Measurements from ENCODE around the gene NBL1. TPM values are rescaled to one million over a fixed set of nuclear protein-coding genes. Genes with fewer than 3 reads are reported as not detected.

Gene NBL1
- polyA plus RNA-seq, 3 donors, result 0.07 TPM; not detected in 2

DNA sequence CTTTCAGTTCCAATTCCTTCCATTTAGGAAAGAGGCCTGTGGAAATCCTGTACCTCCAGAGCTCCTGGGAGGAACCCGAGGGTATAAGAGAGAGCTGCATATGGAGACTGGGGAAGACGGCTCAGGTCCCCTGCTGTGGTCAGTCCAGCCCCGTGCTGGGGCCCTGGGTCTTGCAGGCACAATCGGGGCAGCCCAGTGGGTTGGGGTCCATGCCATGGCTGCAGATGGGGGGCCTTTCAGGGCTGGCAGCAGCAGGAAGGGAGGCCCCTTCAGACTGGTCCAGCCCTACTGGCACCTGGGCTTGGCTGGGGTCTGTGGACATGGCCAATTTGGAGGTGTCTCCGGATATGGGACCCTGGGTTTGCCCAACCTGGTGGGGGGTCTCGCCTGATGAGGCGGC is 38.8 kb downstream of the NBL1 start:
- intact Hi-C loops (cut with micrococcal nuclease), result no loop called here
- H3K4me2 ChIP-seq (replicated peaks; ENCODE audit: extremely low read depth, low read length, poor library complexity, severe bottlenecking), result no peak overlapping the region
- no peaks in the 10 kb centered on the region for H3K79me2 ChIP-seq (ENCODE audit: insufficient read depth, low read length)
- H3K9me3 ChIP-seq (replicated peaks in 1 of 2; ENCODE audit: control insufficient read depth in 1 of 2, insufficient read depth in 1 of 2, low read length in 2 of 2), result peaks cover 0 to 5% of the 10 kb centered on the region in 2 donors
- H3K36me3 ChIP-seq (replicated peaks in 1 of 2; ENCODE audit: control insufficient read depth in 1 of 2, insufficient read depth in 2 of 2, low read length in 2 of 2), result peaks cover 7 to 19% of the 10 kb centered on the region in 2 donors
- no peak for TF ChIP-seq CTCF (IDR thresholded peaks at IDR 0.05)
- Mint-ChIP-seq H3K9me3 (peaks cover 0 to 6% (median 4%) of the 10 kb centered on the region in 7 donors), H3K4me1 (no peaks in the 10 kb centered on the region), H3K27me3 (ENCODE audit: low read depth in 3 of 3) (peaks cover 1 to 3% (median 2%) of the 10 kb centered on the region in 3 donors), H3K27ac (no peak overlapping the region), H3K36me3 (peaks cover 18 to 24% of the 10 kb centered on the region in 2 donors), H3K4me3 (no peak overlapping the region)
- no peaks in the 10 kb centered on the region for H3K4me1 ChIP-seq (ENCODE audit: control insufficient read depth in 1 of 2, insufficient read depth in 2 of 2, low read length in 2 of 2)
- no peak overlapping the region for H2AFZ ChIP-seq (ENCODE audit: insufficient read depth, low read depth, low read length, poor library complexity, severe bottlenecking)
- no peak overlapping the region for H3K4me3 ChIP-seq (replicated peaks in 1 of 3; ENCODE audit: low read depth in 2 of 3, low read length in 3 of 3)
- H3K9ac ChIP-seq (ENCODE audit: insufficient read depth, low read length, poor library complexity, severe bottlenecking), result no peak overlapping the region
- no peak overlapping the region for H3K27ac ChIP-seq (ENCODE audit: low read depth in 1 of 2, low read length in 2 of 2)
- no peak for DNase-seq
- no peaks in the 10 kb centered on the region for H4K20me1 ChIP-seq (ENCODE audit: insufficient read depth, low read length)
- WGBS (ENCODE audit: insufficient coverage), result 95% methylated on average over 5 of the region's 7 CpGs
- H3K27me3 ChIP-seq (ENCODE audit: control insufficient read depth in 2 of 2, insufficient read depth in 2 of 2, low read length in 2 of 2), result no peaks in the 10 kb centered on the region

GRCh38 chr1:19683351-19683750 is 39.2 kb downstream of the NBL1 start:
- H3K4me3 ChIP-seq (replicated peaks in 1 of 3; ENCODE audit: low read depth in 2 of 3, low read length in 3 of 3), result no peak overlapping the region
- Mint-ChIP-seq H3K36me3 (peaks cover 23 to 28% of the 10 kb centered on the region in 2 donors), H3K4me3 (no peak overlapping the region), H3K27ac (no peak overlapping the region), H3K9me3 (peaks cover 0 to 7% (median 5%) of the 10 kb centered on the region in 7 donors), H3K4me1 (no peaks in the 10 kb centered on the region), H3K27me3 (ENCODE audit: low read depth in 3 of 3) (peaks cover 0 to 3% (median 0%) of the 10 kb centered on the region in 3 donors)
- no peak for TF ChIP-seq CTCF (IDR thresholded peaks at IDR 0.05)
- H3K9ac ChIP-seq (ENCODE audit: insufficient read depth, low read length, poor library complexity, severe bottlenecking), result no peak overlapping the region
- H3K79me2 ChIP-seq (ENCODE audit: insufficient read depth, low read length), result no peaks in the 10 kb centered on the region
- no peaks in the 10 kb centered on the region for H4K20me1 ChIP-seq (ENCODE audit: insufficient read depth, low read length)
- intact Hi-C loops (cut with micrococcal nuclease), result no loop called here
- peaks cover 8 to 23% of the 10 kb centered on the region in 2 donors for H3K36me3 ChIP-seq (replicated peaks in 1 of 2; ENCODE audit: control insufficient read depth in 1 of 2, insufficient read depth in 2 of 2, low read length in 2 of 2)
- H3K4me2 ChIP-seq (replicated peaks; ENCODE audit: extremely low read depth, low read length, poor library complexity, severe bottlenecking), result no peak overlapping the region
- WGBS (ENCODE audit: insufficient coverage), result 98% methylated on average over 6 of the region's 8 CpGs
- no peaks in the 10 kb centered on the region for H3K27me3 ChIP-seq (ENCODE audit: control insufficient read depth in 2 of 2, insufficient read depth in 2 of 2, low read length in 2 of 2)
- no peak overlapping the region for H2AFZ ChIP-seq (ENCODE audit: insufficient read depth, low read depth, low read length, poor library complexity, severe bottlenecking)
- H3K4me1 ChIP-seq (ENCODE audit: control insufficient read depth in 1 of 2, insufficient read depth in 2 of 2, low read length in 2 of 2), result no peaks in the 10 kb centered on the region
- H3K27ac ChIP-seq (ENCODE audit: low read depth in 1 of 2, low read length in 2 of 2), result no peak overlapping the region
- peaks cover 0 to 5% of the 10 kb centered on the region in 2 donors for H3K9me3 ChIP-seq (replicated peaks in 1 of 2; ENCODE audit: control insufficient read depth in 1 of 2, insufficient read depth in 1 of 2, low read length in 2 of 2)
- DNase-seq, result no peak
